Osteocyte (in vitro differentiated cells): ENCODE data around the gene PDHB. TPM values are rescaled to one million over a fixed set of nuclear protein-coding genes. Genes with fewer than 3 reads are reported as not detected.

Experiments
- DNase-seq: peaks from one replicate; pipeline ENCODE4 v3.0.0; 2021; ENCODE audit warnings: mixed read lengths; ENCODE audit not compliant: unreplicated experiment; ENCODE audit errors: extremely low spot score
- H3K27ac Mint-ChIP-seq: one replicate; pipeline ENCODE4 v1.8.0; 2021; ENCODE audit warnings: mild to moderate bottlenecking, mixed read lengths; ENCODE audit not compliant: unreplicated experiment
- H3K27me3 Mint-ChIP-seq: one replicate; pipeline ENCODE4 v1.8.0; 2021; ENCODE audit warnings: mixed read lengths; ENCODE audit not compliant: unreplicated experiment
- H3K36me3 Mint-ChIP-seq: one replicate; pipeline ENCODE4 v1.8.0; 2021; ENCODE audit warnings: mixed read lengths; ENCODE audit not compliant: unreplicated experiment
- H3K4me1 Mint-ChIP-seq: one replicate; pipeline ENCODE4 v1.8.0; 2021; ENCODE audit warnings: mixed read lengths; ENCODE audit not compliant: unreplicated experiment
- H3K4me3 Mint-ChIP-seq: one replicate; pipeline ENCODE4 v1.8.0; 2021; ENCODE audit warnings: mild to moderate bottlenecking, moderate library complexity, mixed read lengths; ENCODE audit not compliant: unreplicated experiment
- H3K9me3 Mint-ChIP-seq: one replicate; pipeline ENCODE4 v1.8.0; 2021; ENCODE audit warnings: mixed read lengths; ENCODE audit not compliant: unreplicated experiment
- CTCF ChIP-seq: fragments of 200-600 bp; sonication (generic); IDR thresholded peaks from 2 replicates; pipeline ENCODE4 v1.5.0; 2021; ENCODE audit warnings: antibody characterized with exemption, mild to moderate bottlenecking, moderate library complexity
- total RNA-seq: library from RNA; stranded (reverse); gene quantifications from 2 replicates; pipeline ENCODE4 v1.2.1, GENCODE V29; 2021

PDHB gene
- total RNA-seq, 1 donor from 2014 or later, result 89.0 TPM

DNA sequence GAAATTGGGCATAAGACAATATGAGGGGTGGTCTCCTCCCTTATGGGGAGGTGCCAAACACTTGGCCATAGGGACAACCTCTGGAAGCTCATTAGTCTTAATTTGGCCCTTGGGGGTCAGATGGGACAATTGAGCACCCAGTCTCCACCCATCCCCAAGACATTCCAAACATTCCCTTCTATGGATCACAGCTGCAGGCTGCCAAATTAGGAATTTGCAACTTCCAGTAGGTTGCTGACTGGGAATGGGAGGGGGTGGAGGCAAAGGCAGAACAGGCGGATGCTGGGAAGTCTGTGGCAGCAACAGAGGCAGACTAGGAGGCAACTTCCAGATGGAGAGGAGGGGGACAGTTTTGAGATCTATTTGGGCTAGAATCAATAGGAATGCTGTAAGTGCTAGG lies 1.4 kb upstream of the PDHB start:
- peaks cover 41% of the 10 kb centered on the region for H3K4me1 Mint-ChIP-seq
- H3K9me3 Mint-ChIP-seq, result no peaks in the 10 kb centered on the region
- peak overlapping the region; percentile 96 for H3K27ac Mint-ChIP-seq
- H3K27me3 Mint-ChIP-seq, result no peaks in the 10 kb centered on the region
- peak overlapping the region; percentile 14 for H3K4me3 Mint-ChIP-seq
- no peak for TF ChIP-seq CTCF
- peaks cover 10% of the 10 kb centered on the region for H3K36me3 Mint-ChIP-seq
- no peak for DNase-seq

GRCh38 chr3:58434511-58434910 lies 879 bp upstream of the PDHB start:
- Mint-ChIP-seq H3K4me1 (peaks cover 41% of the 10 kb centered on the region), H3K4me3 (peak overlapping the region; percentile 88), H3K36me3 (peaks cover 13% of the 10 kb centered on the region), H3K9me3 (no peaks in the 10 kb centered on the region), H3K27ac (peak overlapping the region; percentile 96), H3K27me3 (no peaks in the 10 kb centered on the region)
- DNase-seq, result no peak
- no peak for TF ChIP-seq CTCF

- H3K4me1 Mint-ChIP-seq, result peaks cover 41% of the 10 kb centered on the region
- H3K36me3 Mint-ChIP-seq, result peaks cover 15% of the 10 kb centered on the region
- H3K9me3 Mint-ChIP-seq, result no peaks in the 10 kb centered on the region
- TF ChIP-seq CTCF, result no peak
- peak overlapping the region; percentile 96 for H3K27ac Mint-ChIP-seq
- no peaks in the 10 kb centered on the region for H3K27me3 Mint-ChIP-seq
- peak overlapping the region; percentile 88 for H3K4me3 Mint-ChIP-seq
- no peak for DNase-seq
Observed at GRCh38 chr3:58434168-58434504, 504 bp upstream of the PDHB start.

GRCh38 chr3:58432905-58433304 lies 727 bp downstream of the PDHB start:
- no peak for TF ChIP-seq CTCF
- no peaks in the 10 kb centered on the region for H3K9me3 Mint-ChIP-seq
- DNase-seq, result no peak
- peaks cover 27% of the 10 kb centered on the region for H3K36me3 Mint-ChIP-seq
- peaks cover 40% of the 10 kb centered on the region for H3K4me1 Mint-ChIP-seq
- peak overlapping the region; percentile 88 for H3K4me3 Mint-ChIP-seq
- peak overlapping the region; percentile 97 for H3K27ac Mint-ChIP-seq
- H3K27me3 Mint-ChIP-seq, result no peaks in the 10 kb centered on the region

- Mint-ChIP-seq H3K36me3 (peaks cover 45% of the 10 kb centered on the region), H3K27me3 (no peaks in the 10 kb centered on the region), H3K27ac (no peak overlapping the region), H3K9me3 (no peaks in the 10 kb centered on the region), H3K4me3 (no peak overlapping the region), H3K4me1 (peaks cover 25% of the 10 kb centered on the region)
- no peak for TF ChIP-seq CTCF
- no peak for DNase-seq
Observed at GRCh38 chr3:58429657-58430056, 4.0 kb downstream of the PDHB start.
